ENCODE results near the gene CREB1.
A peak's percentile ranks its signal among the peaks of the same experiment; 100 is the strongest.

CREB1 gene

DNA sequence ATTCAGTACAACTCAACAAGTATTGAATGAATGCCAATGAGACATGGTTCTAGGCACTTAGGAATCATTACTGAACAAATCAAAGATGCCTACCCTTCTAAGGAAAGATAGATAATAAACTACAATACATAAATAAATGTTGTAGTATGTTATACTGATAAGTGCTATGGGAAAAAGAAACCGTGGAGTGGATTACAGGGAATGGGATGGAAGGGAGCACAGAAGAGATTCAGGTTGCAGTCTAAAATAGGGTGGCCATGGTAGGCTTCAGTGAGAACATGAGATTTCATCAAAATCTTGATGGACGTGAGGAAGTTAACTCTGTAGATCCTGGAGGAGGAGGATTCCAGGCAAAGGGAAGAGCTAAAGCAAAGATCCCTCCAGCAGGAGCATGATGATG lies 17.9 kb upstream of the CREB1 start:
- H3K4me3 ChIP-seq (ENCODE audit: low read depth, low read length) = no peak overlapping the region
- TF ChIP-seq, protein P1, sequence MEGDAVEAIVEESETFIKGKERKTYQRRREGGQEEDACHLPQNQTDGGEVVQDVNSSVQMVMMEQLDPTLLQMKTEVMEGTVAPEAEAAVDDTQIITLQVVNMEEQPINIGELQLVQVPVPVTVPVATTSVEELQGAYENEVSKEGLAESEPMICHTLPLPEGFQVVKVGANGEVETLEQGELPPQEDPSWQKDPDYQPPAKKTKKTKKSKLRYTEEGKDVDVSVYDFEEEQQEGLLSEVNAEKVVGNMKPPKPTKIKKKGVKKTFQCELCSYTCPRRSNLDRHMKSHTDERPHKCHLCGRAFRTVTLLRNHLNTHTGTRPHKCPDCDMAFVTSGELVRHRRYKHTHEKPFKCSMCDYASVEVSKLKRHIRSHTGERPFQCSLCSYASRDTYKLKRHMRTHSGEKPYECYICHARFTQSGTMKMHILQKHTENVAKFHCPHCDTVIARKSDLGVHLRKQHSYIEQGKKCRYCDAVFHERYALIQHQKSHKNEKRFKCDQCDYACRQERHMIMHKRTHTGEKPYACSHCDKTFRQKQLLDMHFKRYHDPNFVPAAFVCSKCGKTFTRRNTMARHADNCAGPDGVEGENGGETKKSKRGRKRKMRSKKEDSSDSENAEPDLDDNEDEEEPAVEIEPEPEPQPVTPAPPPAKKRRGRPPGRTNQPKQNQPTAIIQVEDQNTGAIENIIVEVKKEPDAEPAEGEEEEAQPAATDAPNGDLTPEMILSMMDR (conservative IDR thresholded peaks at IDR 0.05; ENCODE audit: low read depth, low read length) = no peak
- peak; percentile 50 for DNase-seq (ENCODE audit: low read depth)

DNA sequence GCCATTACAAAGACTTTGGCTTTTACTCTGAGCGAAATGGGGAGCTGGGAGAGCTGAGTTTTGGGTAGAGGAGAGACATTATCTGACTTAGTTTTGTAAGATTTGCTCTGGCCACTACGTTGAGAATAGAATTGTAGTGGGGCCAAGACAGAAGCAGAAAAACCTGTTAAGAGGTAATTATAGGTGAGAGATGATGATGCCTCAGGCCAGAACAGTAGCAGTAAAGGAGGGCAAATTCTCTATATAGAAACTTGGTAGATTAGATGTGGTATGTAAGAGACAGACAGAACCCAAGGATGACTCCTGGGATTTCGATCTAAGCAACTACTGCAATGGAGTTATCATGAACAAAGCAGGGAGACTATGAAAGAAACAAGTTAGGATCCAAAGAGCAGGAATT lies 17.4 kb upstream of the CREB1 start:
- DNase-seq (ENCODE audit: low read depth) = no peak
- no peak overlapping the region for H3K4me3 ChIP-seq (ENCODE audit: low read depth, low read length)
- TF ChIP-seq, protein P1 (conservative IDR thresholded peaks at IDR 0.05; ENCODE audit: low read depth, low read length) = no peak

DNA sequence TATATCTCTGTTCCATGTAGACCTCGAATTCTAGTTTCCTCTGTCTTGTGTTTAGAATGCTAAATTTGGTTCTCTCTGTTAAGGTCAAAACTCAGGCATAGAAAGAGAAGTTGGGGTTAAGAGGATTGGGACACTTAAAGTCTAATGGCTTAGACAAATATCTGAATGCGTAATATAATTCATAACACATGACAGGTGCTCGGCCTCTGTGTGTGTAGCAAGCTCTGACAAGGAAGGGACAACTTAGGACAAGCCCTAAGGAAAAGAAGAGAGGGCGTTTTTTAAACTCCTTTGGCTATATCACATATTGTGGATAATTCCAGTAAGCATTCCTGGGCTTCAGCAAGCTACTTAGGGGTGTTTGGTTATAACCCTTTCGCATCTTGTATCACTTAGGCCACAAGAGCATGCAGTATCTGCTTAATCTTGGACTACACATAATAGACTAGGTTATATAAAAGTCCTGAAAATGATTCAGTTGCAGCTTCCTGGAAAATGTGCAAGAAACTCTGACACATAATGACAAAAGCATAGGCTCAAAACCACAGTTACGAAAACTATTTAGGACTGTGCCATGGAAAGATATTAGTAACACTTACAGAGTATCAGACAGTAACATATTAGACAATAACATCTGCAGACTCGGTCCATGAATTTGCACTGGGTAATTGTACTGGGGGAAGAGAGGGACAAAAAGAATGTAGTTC lies 16.1 kb upstream of the CREB1 start:
- peak; percentile 93 for DNase-seq (ENCODE audit: low read depth)
- TF ChIP-seq, protein P1 (conservative IDR thresholded peaks at IDR 0.05; ENCODE audit: low read depth, low read length) = no peak
- no peak overlapping the region for H3K4me3 ChIP-seq (ENCODE audit: low read depth, low read length)

DNA sequence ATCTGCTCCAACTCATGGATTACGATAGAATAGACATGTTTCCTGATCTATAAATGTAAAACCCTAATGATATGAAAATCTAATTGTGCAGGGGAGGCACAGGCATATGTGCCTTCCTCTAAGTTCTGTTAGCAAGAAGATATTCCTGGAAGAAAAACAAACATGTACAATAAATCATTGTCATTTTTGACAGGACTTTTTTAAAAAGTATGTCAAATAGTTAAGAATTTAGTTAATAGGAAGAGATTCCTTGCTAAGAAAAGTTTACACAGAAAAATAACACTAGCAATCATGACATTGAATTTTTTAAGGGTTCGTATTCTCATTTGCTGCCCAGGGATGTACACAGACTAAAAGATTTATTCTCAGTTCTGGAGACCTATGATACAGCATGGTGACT lies 15.3 kb upstream of the CREB1 start:
- no peak for DNase-seq (ENCODE audit: low read depth)
- H3K4me3 ChIP-seq (ENCODE audit: low read depth, low read length) = no peak overlapping the region
- TF ChIP-seq, protein P1 (conservative IDR thresholded peaks at IDR 0.05; ENCODE audit: low read depth, low read length) = no peak

DNA sequence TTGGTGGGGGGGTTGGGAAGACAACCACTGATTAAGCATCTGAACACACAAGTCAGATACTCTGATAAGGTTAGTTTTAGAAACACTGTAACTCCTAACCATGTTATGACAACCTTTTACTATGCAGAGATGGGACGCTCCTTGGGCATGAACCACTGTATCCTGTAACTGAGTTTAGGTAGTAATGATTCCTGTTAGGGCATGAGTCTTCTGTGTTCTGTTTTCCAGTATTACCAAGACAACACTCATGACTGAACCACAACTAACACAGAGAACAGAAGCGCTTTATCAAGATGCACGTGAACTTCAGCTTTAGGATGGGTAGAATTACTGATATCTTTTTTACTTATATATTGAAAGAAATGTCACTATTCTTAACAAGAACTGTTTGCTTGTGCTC lies 14.1 kb upstream of the CREB1 start:
- no peak for DNase-seq (ENCODE audit: low read depth)
- TF ChIP-seq, protein P1 (conservative IDR thresholded peaks at IDR 0.05; ENCODE audit: low read depth, low read length) = no peak
- H3K4me3 ChIP-seq (ENCODE audit: low read depth, low read length) = no peak overlapping the region

DNA sequence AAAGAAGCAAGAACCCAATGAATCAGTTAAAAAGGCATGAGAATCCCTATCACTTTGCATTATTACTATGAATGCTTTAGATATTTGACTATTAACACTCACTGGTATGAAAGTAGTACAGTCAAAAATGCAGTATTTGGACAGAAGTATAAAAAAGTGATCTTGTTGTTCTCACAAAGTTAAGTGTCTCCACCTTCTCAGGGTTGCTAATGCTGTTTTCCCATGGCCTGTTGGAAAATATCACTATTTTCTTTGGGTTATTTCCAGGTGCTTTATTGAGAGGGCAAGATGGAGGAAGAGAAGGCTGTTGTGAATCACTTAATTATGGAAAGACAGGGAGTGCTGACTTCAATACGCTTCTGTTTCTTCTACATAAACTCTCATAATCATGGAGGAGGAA lies 13.6 kb upstream of the CREB1 start:
- H3K4me3 ChIP-seq (ENCODE audit: low read depth, low read length) = no peak overlapping the region
- TF ChIP-seq, protein P1 (conservative IDR thresholded peaks at IDR 0.05; ENCODE audit: low read depth, low read length) = no peak
- DNase-seq (ENCODE audit: low read depth) = peak; percentile 69

DNA sequence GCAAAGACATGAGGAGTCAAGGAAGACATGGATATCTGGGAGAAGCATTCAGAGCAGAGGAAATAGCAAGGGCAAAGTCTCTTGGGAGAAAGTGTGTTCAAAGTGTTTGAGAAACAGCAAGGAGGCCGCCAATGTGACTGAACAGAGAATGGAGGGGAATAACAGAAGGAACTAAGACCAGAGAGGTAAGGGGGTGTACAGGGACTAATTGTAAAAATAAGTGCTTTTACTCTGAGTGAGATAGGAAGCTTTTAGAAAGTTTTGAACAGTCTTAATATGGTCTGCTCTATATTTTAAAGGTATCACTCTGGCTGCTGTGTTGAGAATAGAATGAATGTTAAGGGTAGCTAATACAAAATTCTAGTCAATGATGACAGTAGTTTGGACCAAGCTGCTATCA lies 6.8 kb upstream of the CREB1 start:
- no peak overlapping the region for H3K4me3 ChIP-seq (ENCODE audit: low read depth, low read length)
- DNase-seq (ENCODE audit: low read depth) = no peak
- TF ChIP-seq, protein P1 (conservative IDR thresholded peaks at IDR 0.05; ENCODE audit: low read depth, low read length) = no peak

All from choroid plexus epithelial cell (primary cell).